ENCODE measurements around the gene KRTAP10-12.
A peak's percentile ranks its signal among the peaks of the same experiment; 100 is the strongest.

Gene KRTAP10-12

GRCh38 chr21:44711327-44712202 is 14.6 kb downstream of the KRTAP10-12 start, which contains the start of gene TSPEAR:
Gene TSPEAR (minus strand): TSS chr21:44711572. CDS start chr21:44711514, 58 bp downstream.
- DNase-seq: no peak

- no peak for DNase-seq
Observed at GRCh38 chr21:44712203-44713028, 15.4 kb downstream of the KRTAP10-12 start.

GRCh38 chr21:44713130-44713529 is 16.2 kb downstream of the KRTAP10-12 start:
- DNase-seq: no peak

GRCh38 chr21:44713846-44714245 is 16.9 kb downstream of the KRTAP10-12 start:
- DNase-seq: no peak

- DNase-seq: no peak
Observed at GRCh38 chr21:44714905-44715304, 17.9 kb downstream of the KRTAP10-12 start.

GRCh38 chr21:44716984-44717383 is 20.0 kb downstream of the KRTAP10-12 start:
- DNase-seq: no peak

GRCh38 chr21:44718093-44718492 is 21.1 kb downstream of the KRTAP10-12 start:
- DNase-seq: no peak

GRCh38 chr21:44718571-44718970 is 21.6 kb downstream of the KRTAP10-12 start:
- no peak for DNase-seq

GRCh38 chr21:44720170-44720569 is 23.2 kb downstream of the KRTAP10-12 start:
- no peak for DNase-seq

- no peak for DNase-seq
Observed at GRCh38 chr21:44722731-44723130, 25.8 kb downstream of the KRTAP10-12 start.

GRCh38 chr21:44723177-44724131 is 26.5 kb downstream of the KRTAP10-12 start:
- DNase-seq: peak in 1 of 51 donors; percentile 2

- no peak for DNase-seq
Observed at GRCh38 chr21:44724196-44724595, 27.2 kb downstream of the KRTAP10-12 start.

- no peak for DNase-seq
Observed at GRCh38 chr21:44724926-44725325, 28.0 kb downstream of the KRTAP10-12 start.

GRCh38 chr21:44726826-44727225 is 29.9 kb downstream of the KRTAP10-12 start:
- DNase-seq: no peak

GRCh38 chr21:44727321-44727720 is 30.3 kb downstream of the KRTAP10-12 start:
- no peak for DNase-seq

- DNase-seq: no peak
Observed at GRCh38 chr21:44727757-44728156, 30.8 kb downstream of the KRTAP10-12 start.

GRCh38 chr21:44728716-44729115 is 31.7 kb downstream of the KRTAP10-12 start:
- DNase-seq: no peak

- DNase-seq: no peak
Observed at GRCh38 chr21:44729336-44730027, 32.5 kb downstream of the KRTAP10-12 start.

GRCh38 chr21:44730028-44730395 is 33.0 kb downstream of the KRTAP10-12 start:
- no peak for DNase-seq

- no peak for DNase-seq
Observed at GRCh38 chr21:44730951-44731579, 34.1 kb downstream of the KRTAP10-12 start.

All from hypothalamus (tissue), 51 donors.